ENCODE data around the gene TFEC.

Gene TFEC

GRCh38 chr7:115920367-115920766 is 110.2 kb downstream of the TFEC start:
- DNase-seq: no peak

- no peak for DNase-seq
Measured at GRCh38 chr7:115914951-115915350, 115.6 kb downstream of the TFEC start.

GRCh38 chr7:115911465-115911864 is 119.1 kb downstream of the TFEC start:
- DNase-seq: no peak

- DNase-seq: peak; percentile 63
Measured at GRCh38 chr7:115910541-115911164, 119.9 kb downstream of the TFEC start.

- DNase-seq: no peak
Measured at GRCh38 chr7:115906731-115907130, 123.8 kb downstream of the TFEC start.

- DNase-seq: no peak
Measured at GRCh38 chr7:115889669-115889984, 140.9 kb downstream of the TFEC start.

- no peak for DNase-seq
Measured at GRCh38 chr7:115888981-115889668, 141.4 kb downstream of the TFEC start.

- no peak for DNase-seq
Measured at GRCh38 chr7:115885550-115885949, 145.0 kb downstream of the TFEC start.
